ENCODE data around the gene CFAP43. TPM values are rescaled to one million over a fixed set of nuclear protein-coding genes. Genes with fewer than 3 reads are reported as not detected.

Gene CFAP43
- total RNA-seq, 4 donors from 2014 or later, result not detected

GRCh38 chr10:104151737-104152136, 80.4 kb downstream of the CFAP43 start:
- no peak for ATAC-seq
- no peaks in the 10 kb centered on the region for H3K36me3 ChIP-seq
- intact Hi-C loops (cut with DNase I; ENCODE audit: low total_unique reads) (no loop called here), in situ Hi-C loops (cut with MboI; ENCODE audit: low sequenced_read_pairs in 4 of 4) (no loop called here)
- peaks cover 0 to 7% (median 0%) of the 10 kb centered on the region in 3 donors for H3K27me3 ChIP-seq
- no peak for DNase-seq
- H3K4me3 ChIP-seq, result no peak overlapping the region
- no peaks in the 10 kb centered on the region for H3K4me1 ChIP-seq
- H3K27ac ChIP-seq, result no peak overlapping the region
- no peak for TF ChIP-seq POLR2A (IDR thresholded peaks at IDR 0.05)
- no peak for TF ChIP-seq CTCF (IDR thresholded peaks at IDR 0.05 in 4 of 5, conservative IDR thresholded peaks at IDR 0.05 in 1 of 5)
- peaks cover 0 to 7% (median 0%) of the 10 kb centered on the region in 3 donors for H3K9me3 ChIP-seq

GRCh38 chr10:104150139-104150538, 82.0 kb downstream of the CFAP43 start:
- Histone ChIP-seq H3K4me3 (no peak overlapping the region), H3K9me3 (peaks cover 0 to 7% (median 0%) of the 10 kb centered on the region in 3 donors), H3K27ac (no peak overlapping the region), H3K4me1 (no peaks in the 10 kb centered on the region), H3K36me3 (no peaks in the 10 kb centered on the region), H3K27me3 (peaks cover 0 to 3% (median 0%) of the 10 kb centered on the region in 3 donors)
- TF ChIP-seq CTCF (IDR thresholded peaks at IDR 0.05 in 4 of 5, conservative IDR thresholded peaks at IDR 0.05 in 1 of 5), result no peak
- TF ChIP-seq POLR2A (IDR thresholded peaks at IDR 0.05), result no peak
- DNase-seq, result no peak
- intact Hi-C loops (cut with DNase I; ENCODE audit: low total_unique reads), result no loop called here
- in situ Hi-C loops (cut with MboI; ENCODE audit: low sequenced_read_pairs in 4 of 4), result no loop called here
- ATAC-seq, result no peak

DNA sequence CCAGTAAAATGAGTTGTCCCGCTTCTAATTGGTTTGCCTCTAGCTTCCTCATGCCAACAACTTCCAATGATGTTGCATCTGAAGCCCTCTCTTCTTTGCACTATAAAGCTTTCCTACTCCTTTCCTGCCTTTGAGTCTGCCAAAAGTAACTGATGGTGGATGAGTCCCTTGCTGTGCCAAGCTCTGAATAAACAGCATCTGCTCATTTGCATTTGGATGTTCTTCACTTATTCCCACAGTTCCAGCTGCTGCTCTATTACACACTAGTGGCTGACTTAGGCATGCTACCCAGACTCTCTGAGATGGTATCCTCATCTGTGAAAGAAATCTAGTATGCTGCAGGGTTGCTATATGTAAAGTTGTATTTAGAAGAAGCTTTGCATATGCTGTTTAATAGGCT, 85.3 kb downstream of the CFAP43 start:
- in situ Hi-C loops (cut with MboI; ENCODE audit: low sequenced_read_pairs in 4 of 4), result no loop called here
- Histone ChIP-seq H3K9me3 (peaks cover 0 to 1% (median 0%) of the 10 kb centered on the region in 3 donors), H3K4me1 (no peaks in the 10 kb centered on the region), H3K36me3 (no peaks in the 10 kb centered on the region), H3K27me3 (no peaks in the 10 kb centered on the region), H3K27ac (no peak overlapping the region), H3K4me3 (no peak overlapping the region)
- TF ChIP-seq CTCF (IDR thresholded peaks at IDR 0.05 in 4 of 5, conservative IDR thresholded peaks at IDR 0.05 in 1 of 5) (no peak), POLR2A (IDR thresholded peaks at IDR 0.05) (no peak)
- no peak for ATAC-seq
- intact Hi-C loops (cut with DNase I; ENCODE audit: low total_unique reads), result no loop called here
- no peak for DNase-seq

GRCh38 chr10:104144931-104145330, 87.2 kb downstream of the CFAP43 start:
- no peaks in the 10 kb centered on the region for H3K9me3 ChIP-seq
- H3K36me3 ChIP-seq, result no peaks in the 10 kb centered on the region
- DNase-seq (no peak), ATAC-seq (no peak)
- H3K4me3 ChIP-seq, result no peak overlapping the region
- TF ChIP-seq CTCF (IDR thresholded peaks at IDR 0.05 in 4 of 5, conservative IDR thresholded peaks at IDR 0.05 in 1 of 5), result no peak
- no peak for TF ChIP-seq POLR2A (IDR thresholded peaks at IDR 0.05)
- H3K27me3 ChIP-seq, result no peaks in the 10 kb centered on the region
- in situ Hi-C loops (cut with MboI; ENCODE audit: low sequenced_read_pairs in 4 of 4), result no loop called here
- no peak overlapping the region for H3K27ac ChIP-seq
- no peaks in the 10 kb centered on the region for H3K4me1 ChIP-seq
- intact Hi-C loops (cut with DNase I; ENCODE audit: low total_unique reads), result no loop called here

GRCh38 chr10:104143829-104144228, 88.3 kb downstream of the CFAP43 start:
- no peak for TF ChIP-seq CTCF (IDR thresholded peaks at IDR 0.05 in 4 of 5, conservative IDR thresholded peaks at IDR 0.05 in 1 of 5)
- ATAC-seq (no peak), DNase-seq (no peak)
- intact Hi-C loops (cut with DNase I; ENCODE audit: low total_unique reads) (no loop called here), in situ Hi-C loops (cut with MboI; ENCODE audit: low sequenced_read_pairs in 4 of 4) (no loop called here)
- Histone ChIP-seq H3K27ac (no peak overlapping the region), H3K9me3 (no peaks in the 10 kb centered on the region), H3K4me1 (no peaks in the 10 kb centered on the region), H3K36me3 (no peaks in the 10 kb centered on the region), H3K27me3 (no peaks in the 10 kb centered on the region), H3K4me3 (no peak overlapping the region)

Measured in gastrocnemius medialis (tissue), 4 donors.